Bronchial smooth muscle cell (primary cell): ENCODE data around the gene ADGRG7. TPM values are rescaled to one million over a fixed set of nuclear protein-coding genes. Genes with fewer than 3 reads are reported as not detected.

Experiments
- total RNA-seq: library from RNA; depleted of rRNA; stranded (reverse); fragments of >200 nt; gene quantifications from 2 replicates; pipeline ENCODE4 v1.2.1, GENCODE V29; 2014

The ADGRG7 gene, protein sequence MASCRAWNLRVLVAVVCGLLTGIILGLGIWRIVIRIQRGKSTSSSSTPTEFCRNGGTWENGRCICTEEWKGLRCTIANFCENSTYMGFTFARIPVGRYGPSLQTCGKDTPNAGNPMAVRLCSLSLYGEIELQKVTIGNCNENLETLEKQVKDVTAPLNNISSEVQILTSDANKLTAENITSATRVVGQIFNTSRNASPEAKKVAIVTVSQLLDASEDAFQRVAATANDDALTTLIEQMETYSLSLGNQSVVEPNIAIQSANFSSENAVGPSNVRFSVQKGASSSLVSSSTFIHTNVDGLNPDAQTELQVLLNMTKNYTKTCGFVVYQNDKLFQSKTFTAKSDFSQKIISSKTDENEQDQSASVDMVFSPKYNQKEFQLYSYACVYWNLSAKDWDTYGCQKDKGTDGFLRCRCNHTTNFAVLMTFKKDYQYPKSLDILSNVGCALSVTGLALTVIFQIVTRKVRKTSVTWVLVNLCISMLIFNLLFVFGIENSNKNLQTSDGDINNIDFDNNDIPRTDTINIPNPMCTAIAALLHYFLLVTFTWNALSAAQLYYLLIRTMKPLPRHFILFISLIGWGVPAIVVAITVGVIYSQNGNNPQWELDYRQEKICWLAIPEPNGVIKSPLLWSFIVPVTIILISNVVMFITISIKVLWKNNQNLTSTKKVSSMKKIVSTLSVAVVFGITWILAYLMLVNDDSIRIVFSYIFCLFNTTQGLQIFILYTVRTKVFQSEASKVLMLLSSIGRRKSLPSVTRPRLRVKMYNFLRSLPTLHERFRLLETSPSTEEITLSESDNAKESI
- total RNA-seq, result not detected in 2 replicates

GRCh38 chr3:100609305-100609704, at the start of gene ADGRG7:
TSS of gene ADGRG7 (plus strand) at chr3:100609601. CDS start at chr3:100609857, 256 bp downstream.

DNA sequence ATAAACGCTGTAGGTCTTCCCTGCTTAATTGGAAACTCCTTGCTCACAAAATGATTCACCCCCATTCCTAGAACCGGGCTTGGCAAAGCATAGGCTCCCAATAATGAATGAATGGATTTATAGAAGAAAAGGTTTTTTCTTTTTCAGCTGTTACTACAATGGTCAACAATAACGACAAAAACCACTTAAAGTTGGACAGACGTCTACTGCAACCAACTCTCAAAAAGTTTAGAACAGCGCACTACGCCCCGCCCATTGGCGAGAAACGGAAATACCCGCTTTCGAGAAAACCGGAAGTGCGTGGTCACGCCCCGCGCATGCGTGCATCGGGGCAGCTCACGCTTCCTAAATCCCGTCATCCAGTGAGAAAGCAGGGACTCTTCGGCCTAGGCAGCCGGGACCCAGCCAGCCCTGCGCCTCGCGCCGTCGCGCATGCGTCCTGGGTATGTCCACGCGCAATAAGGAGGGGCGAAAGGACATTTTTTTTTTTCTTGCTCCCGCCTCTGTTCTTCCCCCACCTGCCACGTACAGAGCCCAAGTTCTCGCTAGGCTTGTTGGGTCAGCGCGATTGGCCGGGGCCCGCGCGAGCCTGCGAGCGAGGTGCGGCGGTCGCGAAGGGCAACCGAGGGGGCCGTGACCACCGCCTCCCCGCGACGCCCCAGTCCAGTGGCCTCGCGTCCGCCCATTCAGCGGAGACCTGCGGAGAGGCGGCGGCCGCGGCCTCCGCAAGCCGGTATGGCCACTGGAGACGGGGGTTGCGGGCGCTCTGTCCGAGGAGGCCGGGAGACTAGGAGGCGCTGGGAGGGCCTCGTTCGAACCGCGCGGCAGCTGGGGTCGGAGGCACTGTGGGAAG, 99.8 kb downstream of the ADGRG7 start, which contains the start of gene TFG:
TFG (plus strand) TSS at position 506 of the 853 bp plus-strand sequence. CDS start 4,192 bp downstream, outside the sequence.

Other genes starting within 250 kb of the ADGRG7 start
- gene TOMM70, start 208.5 kb upstream of the ADGRG7 start, total RNA-seq, result 29.9 and 44.9 TPM in 2 replicates
- gene LNP1, start 208.1 kb upstream of the ADGRG7 start, total RNA-seq, result 3.9 and 4.6 TPM in 2 replicates
- gene TMEM45A, start 117.0 kb upstream of the ADGRG7 start, total RNA-seq, result 13.7 and 25.4 TPM in 2 replicates
- gene TFG, start 99.9 kb downstream of the ADGRG7 start, total RNA-seq, result 34.1 and 51.4 TPM in 2 replicates